ENCODE data around the gene LCN6. TPM values are rescaled to one million over a fixed set of nuclear protein-coding genes. Genes with fewer than 3 reads are reported as not detected.
"Not testable (repeated sequence)": the region's sequence is repeated elsewhere in the genome, so short reads cannot be mapped to it uniquely, and the experiment has no call there.

LCN6 gene
- total RNA-seq, 1 donor from 2014 or later: not detected

DNA sequence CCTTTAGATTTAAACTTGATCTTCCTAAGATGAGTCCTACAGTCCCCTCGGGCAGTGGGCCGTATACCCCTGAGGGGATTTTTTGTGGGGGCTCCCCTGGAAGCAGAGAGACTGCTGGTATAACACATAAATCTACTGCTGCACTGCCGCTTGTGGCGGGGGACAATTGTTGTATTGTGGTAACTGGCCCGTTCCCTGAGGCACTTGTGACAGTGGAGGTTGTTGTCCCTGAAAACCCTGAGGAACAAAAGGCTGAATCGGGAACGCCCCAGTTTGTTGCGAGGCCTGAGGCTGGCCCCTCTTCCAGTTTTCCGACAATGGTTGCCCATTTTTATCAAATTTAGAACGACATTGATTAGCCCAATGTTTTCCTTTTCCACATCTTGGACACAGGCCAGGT is 38.1 kb upstream of the LCN6 start:
- TF ChIP-seq, protein P1, sequence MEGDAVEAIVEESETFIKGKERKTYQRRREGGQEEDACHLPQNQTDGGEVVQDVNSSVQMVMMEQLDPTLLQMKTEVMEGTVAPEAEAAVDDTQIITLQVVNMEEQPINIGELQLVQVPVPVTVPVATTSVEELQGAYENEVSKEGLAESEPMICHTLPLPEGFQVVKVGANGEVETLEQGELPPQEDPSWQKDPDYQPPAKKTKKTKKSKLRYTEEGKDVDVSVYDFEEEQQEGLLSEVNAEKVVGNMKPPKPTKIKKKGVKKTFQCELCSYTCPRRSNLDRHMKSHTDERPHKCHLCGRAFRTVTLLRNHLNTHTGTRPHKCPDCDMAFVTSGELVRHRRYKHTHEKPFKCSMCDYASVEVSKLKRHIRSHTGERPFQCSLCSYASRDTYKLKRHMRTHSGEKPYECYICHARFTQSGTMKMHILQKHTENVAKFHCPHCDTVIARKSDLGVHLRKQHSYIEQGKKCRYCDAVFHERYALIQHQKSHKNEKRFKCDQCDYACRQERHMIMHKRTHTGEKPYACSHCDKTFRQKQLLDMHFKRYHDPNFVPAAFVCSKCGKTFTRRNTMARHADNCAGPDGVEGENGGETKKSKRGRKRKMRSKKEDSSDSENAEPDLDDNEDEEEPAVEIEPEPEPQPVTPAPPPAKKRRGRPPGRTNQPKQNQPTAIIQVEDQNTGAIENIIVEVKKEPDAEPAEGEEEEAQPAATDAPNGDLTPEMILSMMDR (conservative IDR thresholded peaks at IDR 0.05; ENCODE audit: low read depth, low read length): no peak
- DNase-seq (ENCODE audit: low read depth): no peak
- H3K4me3 ChIP-seq (ENCODE audit: low read depth, low read length): no peak overlapping the region

DNA sequence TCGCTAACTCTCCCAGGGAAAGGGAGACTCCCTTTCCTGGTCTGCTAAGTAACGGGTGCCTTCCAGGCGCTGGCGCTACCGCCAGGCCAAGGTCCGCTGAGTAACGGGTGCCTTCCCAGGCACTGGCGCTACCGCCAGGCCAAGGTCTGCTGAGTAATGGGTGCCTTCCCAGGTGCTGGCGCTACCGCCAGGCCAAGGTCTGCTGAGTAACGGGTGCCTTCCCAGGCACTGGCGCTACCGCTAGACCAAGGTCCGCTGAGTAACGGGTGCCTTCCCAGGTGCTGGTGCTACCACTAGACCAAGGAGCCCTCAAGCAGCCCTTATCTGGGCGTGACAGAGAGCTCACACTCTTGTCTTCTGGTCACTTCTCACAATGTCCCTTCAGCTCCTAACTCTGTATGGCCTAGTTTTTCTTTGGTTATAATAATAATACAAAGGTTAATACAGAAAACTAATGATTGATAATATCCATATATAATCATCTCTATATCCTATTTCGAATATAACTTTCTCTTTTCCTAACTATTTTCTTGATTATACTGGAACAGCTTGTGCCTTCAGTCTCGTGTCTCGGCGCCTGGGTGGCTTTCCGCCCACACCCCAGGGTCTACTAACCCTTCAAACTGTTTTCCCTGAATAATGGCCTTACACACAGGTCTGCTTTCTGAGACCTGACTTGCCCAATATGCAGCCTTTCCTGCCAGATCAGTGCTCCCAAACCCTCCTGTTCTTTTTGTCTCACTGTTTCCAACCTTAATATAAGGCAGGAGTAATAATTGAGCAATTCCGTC is 37.4 kb upstream of the LCN6 start:
- not testable (repeated sequence) for H3K4me3 ChIP-seq (ENCODE audit: low read depth, low read length); DNase-seq (ENCODE audit: low read depth)

DNA sequence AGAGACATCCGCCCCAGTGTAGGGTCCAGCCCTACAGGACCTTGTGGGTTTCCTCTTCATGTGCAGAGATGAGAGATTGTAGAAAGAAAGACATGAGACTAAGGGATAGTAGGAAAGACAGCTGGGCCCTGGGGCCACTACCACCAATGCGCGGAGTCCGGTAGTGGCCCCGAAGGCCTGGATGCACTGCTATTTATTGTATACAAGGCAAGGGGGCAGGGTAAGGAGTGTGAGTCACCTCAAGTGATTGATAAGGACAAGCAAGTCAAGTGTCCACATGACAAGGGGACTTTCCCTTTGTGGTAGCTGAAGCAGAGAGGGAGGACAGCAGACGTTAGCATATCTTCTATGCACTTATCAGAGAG is 36.7 kb upstream of the LCN6 start:
- DNase-seq (ENCODE audit: low read depth): no peak
- TF ChIP-seq, protein P1 (conservative IDR thresholded peaks at IDR 0.05; ENCODE audit: low read depth, low read length): no peak
- H3K4me3 ChIP-seq (ENCODE audit: low read depth, low read length): no peak overlapping the region

DNA sequence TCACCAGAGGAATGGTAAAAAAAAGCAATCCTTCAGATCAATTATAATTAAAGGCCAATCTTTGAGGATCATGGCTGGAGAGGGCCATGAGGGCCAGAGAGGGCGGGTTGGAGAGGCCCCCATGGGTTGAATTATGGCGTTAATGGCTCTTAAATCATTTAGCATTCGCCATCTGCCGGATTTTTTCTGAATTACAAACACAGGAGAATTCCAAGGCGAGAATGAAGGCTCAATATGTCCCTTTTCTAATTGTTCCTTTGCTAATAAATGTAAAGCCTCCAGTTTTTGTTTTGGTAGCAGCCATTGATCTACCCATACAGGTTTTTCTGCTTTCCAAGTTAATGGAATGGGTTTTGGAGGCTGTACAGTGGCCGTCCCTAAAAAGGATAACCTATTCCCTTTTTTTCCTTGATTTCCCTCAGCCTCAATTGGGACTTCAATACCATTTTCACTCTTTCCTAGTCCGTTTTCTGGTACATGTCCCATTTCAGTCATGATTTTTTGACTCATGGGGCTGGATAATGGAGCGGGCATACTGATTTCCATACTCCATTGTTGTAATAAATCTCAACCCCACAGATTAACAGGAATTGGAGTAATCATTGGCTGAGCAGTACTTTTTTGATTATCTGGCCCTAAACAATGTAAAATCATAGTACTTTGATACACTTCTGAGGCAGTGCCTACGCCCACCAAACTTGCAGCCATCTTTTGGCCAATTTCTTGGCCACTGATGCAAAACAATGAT is 36.1 kb upstream of the LCN6 start:
- H3K4me3 ChIP-seq (ENCODE audit: low read depth, low read length): no peak overlapping the region
- no peak for DNase-seq (ENCODE audit: low read depth)
- TF ChIP-seq, protein P1 (conservative IDR thresholded peaks at IDR 0.05; ENCODE audit: low read depth, low read length): peak; percentile 34

DNA sequence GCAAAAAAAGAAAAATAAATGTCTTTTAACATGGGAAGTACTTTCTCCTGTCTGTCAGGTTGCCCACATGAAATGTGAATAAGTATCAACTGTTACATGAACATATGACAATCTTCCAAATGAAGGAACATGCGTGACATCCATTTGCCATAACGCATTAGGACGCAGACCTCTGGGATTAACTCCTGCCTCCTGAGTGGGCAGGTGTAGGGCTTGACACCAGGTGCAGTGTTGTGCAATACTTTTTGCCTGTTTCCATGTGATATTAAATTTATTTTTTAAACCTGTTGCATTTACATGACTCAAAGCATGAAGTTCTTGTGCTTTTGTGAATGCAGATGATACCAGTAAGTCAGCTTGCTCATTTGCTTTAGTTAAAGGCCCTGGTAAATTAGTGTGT is 34.1 kb upstream of the LCN6 start:
- TF ChIP-seq, protein P1 (conservative IDR thresholded peaks at IDR 0.05; ENCODE audit: low read depth, low read length): no peak
- DNase-seq (ENCODE audit: low read depth): no peak
- no peak overlapping the region for H3K4me3 ChIP-seq (ENCODE audit: low read depth, low read length)

DNA sequence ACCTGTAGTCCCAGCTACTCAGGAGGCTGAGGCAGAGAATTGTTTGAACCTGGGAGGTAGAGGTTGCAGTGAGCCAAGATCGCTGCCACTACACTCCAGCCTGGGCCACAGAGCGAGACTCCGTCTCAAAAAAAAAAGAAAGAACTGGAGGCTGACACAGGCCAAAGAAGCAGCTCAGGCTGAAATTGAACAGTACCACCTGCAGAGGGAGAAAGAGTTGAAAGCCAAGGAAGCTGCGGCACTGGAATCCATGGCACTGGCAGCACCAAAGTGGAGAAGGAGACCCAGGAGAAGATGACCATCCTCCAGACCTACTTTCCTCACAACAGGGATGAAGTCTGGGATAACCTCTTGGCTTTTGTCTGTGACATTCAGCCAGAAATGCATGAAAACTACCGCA is 31.5 kb upstream of the LCN6 start:
- no peak for DNase-seq (ENCODE audit: low read depth)
- H3K4me3 ChIP-seq (ENCODE audit: low read depth, low read length): no peak overlapping the region
- TF ChIP-seq, protein P1 (conservative IDR thresholded peaks at IDR 0.05; ENCODE audit: low read depth, low read length): peak; percentile 6

DNA sequence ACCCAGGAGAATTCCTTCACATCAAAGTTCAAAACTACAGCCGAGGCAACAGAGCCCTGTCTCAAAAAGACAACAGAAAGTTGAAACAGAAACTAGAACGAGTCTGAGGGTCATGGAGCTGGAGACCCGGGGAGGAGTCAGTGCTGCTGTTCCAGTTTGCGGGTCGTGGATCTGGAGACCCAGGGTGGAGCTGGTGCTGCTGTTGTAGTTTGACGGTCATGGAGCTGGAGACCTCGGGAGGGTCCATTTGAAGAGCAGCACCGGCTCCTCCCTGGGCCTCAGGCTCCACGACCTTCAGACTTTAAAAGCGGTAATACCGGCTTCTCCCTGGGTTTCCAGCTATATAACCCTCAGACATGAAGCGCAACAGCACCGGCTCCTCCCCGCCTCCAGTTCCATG is 29.0 kb upstream of the LCN6 start:
- no peak for DNase-seq (ENCODE audit: low read depth)
- TF ChIP-seq, protein P1 (conservative IDR thresholded peaks at IDR 0.05; ENCODE audit: low read depth, low read length): no peak

More for the DNA sequence above, 29.0 kb upstream of the LCN6 start:
- H3K4me3 ChIP-seq (ENCODE audit: low read depth, low read length): no peak overlapping the region

Measured in epithelial cell of proximal tubule (primary cell).